PC-3 (cell line): ENCODE data around the gene KRTAP10-4. TPM values are rescaled to one million over a fixed set of nuclear protein-coding genes. Genes with fewer than 3 reads are reported as not detected.

Experiments used
- ATAC-seq: fragments of 200-7000 bp; cut with Tn5 transposase; 2 replicates; pipeline ENCODE4 v1.9.1; 2020; ENCODE audit warnings: mild to moderate bottlenecking, moderate library complexity
- BruUV-seq: library from RNA; stranded (reverse); fragments of 400-500 nt; replicated peaks from 2 replicates; lab custom pipeline; 2021; lab: Mats Ljungman, UMichigan
- CTCF ChIA-PET: fragments of 300-600 bp; sonication (Branson Sonifier 250); formaldehyde crosslinking; loops from one replicate; lab custom pipeline; 2022; ENCODE audit warnings: antibody characterized with exemption; lab: Charles Lee
- POLR2A ChIA-PET: fragments of 300-600 bp; sonication (Branson Sonifier 250); formaldehyde crosslinking; loops from one replicate; lab custom pipeline; 2022; ENCODE audit warnings: antibody characterized with exemption; ENCODE audit not compliant: unreplicated experiment; lab: Charles Lee
- DNase-seq: peaks from one replicate; pipeline ENCODE4 v3.0.0-alpha.2; 2015
- H2AFZ ChIP-seq: fragments of 300-600 bp; sonication (generic); 2 replicates; pipeline ENCODE4 v1.6.0; 2016; ENCODE audit warnings: antibody characterized with exemption, low read length
- H3F3A ChIP-seq: fragments of 300-600 bp; sonication (generic); one replicate; pipeline ENCODE4 v1.6.0; 2017; ENCODE audit warnings: antibody characterized with exemption, low read length, control low read depth, mild to moderate bottlenecking; ENCODE audit not compliant: unreplicated experiment
- H3K27ac ChIP-seq: fragments of 300-600 bp; sonication (generic); 2 replicates; pipeline ENCODE4 v1.5.1; 2016; ENCODE audit warnings: mild to moderate bottlenecking, low read length
- H3K27me3 ChIP-seq: fragments of 300-600 bp; sonication (generic); 2 replicates; pipeline ENCODE4 v1.6.1; 2016; ENCODE audit warnings: low read length, mixed read lengths
- H3K36me3 ChIP-seq: fragments of 300-600 bp; sonication (generic); 2 replicates; pipeline ENCODE4 v1.6.1; 2016; ENCODE audit warnings: low read depth, mixed run types, low read length, mixed read lengths
- H3K4me1 ChIP-seq: fragments of 300-600 bp; sonication (generic); 2 replicates; pipeline ENCODE4 v1.5.1; 2016; ENCODE audit warnings: low read length; ENCODE audit not compliant: insufficient read depth
- H3K4me2 ChIP-seq: fragments of 300-600 bp; sonication (generic); 2 replicates; pipeline ENCODE4 v1.6.0; 2016; ENCODE audit warnings: low read length
- H3K4me3 ChIP-seq: fragments of 300-600 bp; sonication (generic); 2 replicates; pipeline ENCODE4 v1.5.1; 2016; ENCODE audit warnings: mild to moderate bottlenecking, low read length, mixed read lengths
- H3K79me2 ChIP-seq: fragments of 300-600 bp; sonication (generic); 2 replicates; pipeline ENCODE4 v1.6.1; 2017; ENCODE audit warnings: low read length, mixed read lengths
- H3K9ac ChIP-seq: fragments of 300-600 bp; sonication (generic); 2 replicates; pipeline ENCODE4 v1.6.0; 2016; ENCODE audit warnings: mild to moderate bottlenecking, low read length
- H3K9me2 ChIP-seq: fragments of 300-600 bp; sonication (generic); replicated peaks from 2 replicates; pipeline ENCODE4 v1.6.1; 2016; ENCODE audit warnings: mixed run types, low read length, mixed read lengths
- H3K9me3 ChIP-seq: fragments of 300-600 bp; sonication (generic); 2 replicates; pipeline ENCODE4 v1.6.1; 2016; ENCODE audit warnings: low read length, mixed read lengths
- H4K20me1 ChIP-seq: fragments of 300-600 bp; sonication (generic); 2 replicates; pipeline ENCODE4 v1.6.1; 2016; ENCODE audit warnings: low read length, mixed read lengths
- EZH2 ChIP-seq: fragments of 300-600 bp; sonication (generic); IDR thresholded peaks from one replicate; pipeline ENCODE4 v1.6.1; 2017; ENCODE audit warnings: antibody characterized with exemption, mild to moderate bottlenecking, low read length; ENCODE audit not compliant: unreplicated experiment
- EZH2phosphoT487 ChIP-seq: fragments of 300-600 bp; sonication (generic); IDR thresholded peaks from 2 replicates; pipeline ENCODE4 v1.6.1; 2018; ENCODE audit warnings: mild to moderate bottlenecking, antibody characterized with exemption, low read length, borderline replicate concordance
- intact Hi-C: fragments of 100-400 bp; cut with micrococcal nuclease; formaldehyde crosslinking; loops from 2 replicates; pipeline ENCODE4 v1.9.0; 2023
- total RNA-seq: library from RNA; depleted of rRNA; stranded (reverse); fragments of >200 nt; gene quantifications from 2 replicates; pipeline ENCODE4 v1.2.3, GENCODE V29; 2014
- TF ChIP-seq, protein P1 (sequence below): fragments of 300-600 bp; sonication (generic); conservative IDR thresholded peaks from 2 replicates; pipeline ENCODE4 v1.5.1; 2017; ENCODE audit warnings: antibody characterized with exemption, low read depth, mild to moderate bottlenecking, low read length

KRTAP10-4 gene
- total RNA-seq, 1 experiment from 2014 or later: not detected

DNA sequence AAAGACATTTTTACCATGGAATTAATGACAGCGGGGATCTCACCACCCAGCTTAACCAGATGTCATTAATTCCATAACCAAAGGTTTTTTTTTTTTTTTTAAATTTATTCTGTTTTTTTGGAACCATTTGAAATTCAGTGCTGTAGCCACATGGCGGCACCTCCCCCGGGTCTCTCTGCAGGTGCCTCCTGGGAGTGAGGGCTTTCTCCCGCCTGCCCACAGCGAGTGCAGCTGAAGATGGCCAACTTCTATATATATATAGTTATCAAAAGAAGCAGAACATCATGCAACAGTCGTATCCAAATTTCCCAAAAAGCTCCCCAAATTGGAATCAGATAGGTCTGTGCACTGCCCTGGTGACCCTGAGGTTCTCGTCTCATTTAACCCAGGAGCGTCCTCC, 41.9 kb downstream of the KRTAP10-4 start:
- Histone ChIP-seq H3K4me1 (no peaks in the 10 kb centered on the region), H3K4me3 (no peak overlapping the region), H3K27ac (no peak overlapping the region), H3K4me2 (no peak overlapping the region), H3F3A (no peaks in the 10 kb centered on the region), H3K27me3 (no peaks in the 10 kb centered on the region), H3K79me2 (no peaks in the 10 kb centered on the region), H4K20me1 (no peaks in the 10 kb centered on the region), H3K36me3 (no peaks in the 10 kb centered on the region), H3K9me3 (0 out of 2 replicates have a peak, but pooled peaks cover 3% of the 10 kb centered on the region), H3K9me2 (no peaks in the 10 kb centered on the region), H3K9ac (no peak overlapping the region), H2AFZ (no peak overlapping the region)
- no peak for ATAC-seq
- intact Hi-C loops: no loop called here
- BruUV-seq: no TSS peak
- ChIA-PET CTCF (no interaction called here), POLR2A (no interaction called here)
- TF ChIP-seq EZH2 (no peak), EZH2phosphoT487 (no peak)
- TF ChIP-seq, protein P1, sequence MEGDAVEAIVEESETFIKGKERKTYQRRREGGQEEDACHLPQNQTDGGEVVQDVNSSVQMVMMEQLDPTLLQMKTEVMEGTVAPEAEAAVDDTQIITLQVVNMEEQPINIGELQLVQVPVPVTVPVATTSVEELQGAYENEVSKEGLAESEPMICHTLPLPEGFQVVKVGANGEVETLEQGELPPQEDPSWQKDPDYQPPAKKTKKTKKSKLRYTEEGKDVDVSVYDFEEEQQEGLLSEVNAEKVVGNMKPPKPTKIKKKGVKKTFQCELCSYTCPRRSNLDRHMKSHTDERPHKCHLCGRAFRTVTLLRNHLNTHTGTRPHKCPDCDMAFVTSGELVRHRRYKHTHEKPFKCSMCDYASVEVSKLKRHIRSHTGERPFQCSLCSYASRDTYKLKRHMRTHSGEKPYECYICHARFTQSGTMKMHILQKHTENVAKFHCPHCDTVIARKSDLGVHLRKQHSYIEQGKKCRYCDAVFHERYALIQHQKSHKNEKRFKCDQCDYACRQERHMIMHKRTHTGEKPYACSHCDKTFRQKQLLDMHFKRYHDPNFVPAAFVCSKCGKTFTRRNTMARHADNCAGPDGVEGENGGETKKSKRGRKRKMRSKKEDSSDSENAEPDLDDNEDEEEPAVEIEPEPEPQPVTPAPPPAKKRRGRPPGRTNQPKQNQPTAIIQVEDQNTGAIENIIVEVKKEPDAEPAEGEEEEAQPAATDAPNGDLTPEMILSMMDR: no peak
- no peak for DNase-seq

DNA sequence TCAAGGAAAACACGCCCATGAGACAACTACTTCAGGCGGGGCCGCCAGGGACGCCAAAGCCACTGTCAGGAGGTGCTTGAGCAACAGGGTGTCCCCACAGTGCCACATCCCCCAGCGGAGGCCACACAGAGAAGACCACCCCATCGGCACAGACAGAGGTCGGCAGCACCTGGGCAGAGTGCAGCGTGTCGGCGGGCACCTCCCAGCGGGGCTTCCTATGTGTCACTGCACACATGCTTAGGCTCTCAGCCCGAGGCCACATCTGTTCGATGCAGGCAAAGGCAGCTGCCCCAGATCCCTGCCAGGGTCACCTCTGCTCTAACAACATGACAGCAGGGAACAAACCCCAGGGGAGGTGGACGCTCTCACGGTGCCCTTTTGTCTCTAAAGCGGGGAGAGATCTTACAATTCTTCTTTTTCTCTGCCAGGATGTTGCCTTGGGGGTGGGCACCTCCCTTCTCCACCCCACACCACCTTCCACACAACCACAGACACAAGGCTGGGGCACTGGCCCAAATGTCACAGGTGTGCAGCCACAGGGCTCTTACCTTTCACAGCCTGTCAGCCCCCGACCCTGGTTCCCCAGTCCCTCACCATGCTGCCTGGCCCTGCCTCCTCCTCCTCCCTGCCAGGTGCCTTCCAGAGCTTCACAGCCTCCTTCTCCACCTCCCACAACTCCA, 42.5 kb downstream of the KRTAP10-4 start:
- Histone ChIP-seq H3K9me3 (peaks cover 7% of the 10 kb centered on the region; the same call in 1 of the 2 replicates), H3K36me3 (no peaks in the 10 kb centered on the region), H3K4me1 (no peaks in the 10 kb centered on the region), H3K79me2 (no peaks in the 10 kb centered on the region), H3K27me3 (no peaks in the 10 kb centered on the region), H3F3A (no peaks in the 10 kb centered on the region), H3K4me3 (no peak overlapping the region), H4K20me1 (no peaks in the 10 kb centered on the region), H3K9ac (no peak overlapping the region), H3K27ac (no peak overlapping the region), H3K4me2 (no peak overlapping the region), H2AFZ (no peak overlapping the region), H3K9me2 (no peaks in the 10 kb centered on the region)
- TF ChIP-seq EZH2 (no peak), EZH2phosphoT487 (no peak)
- TF ChIP-seq, protein P1: no peak
- intact Hi-C loops: no loop called here
- ATAC-seq (no peak), DNase-seq (no peak)
- POLR2A ChIA-PET: no interaction called here
- CTCF ChIA-PET: no interaction called here
- BruUV-seq: no TSS peak

DNA sequence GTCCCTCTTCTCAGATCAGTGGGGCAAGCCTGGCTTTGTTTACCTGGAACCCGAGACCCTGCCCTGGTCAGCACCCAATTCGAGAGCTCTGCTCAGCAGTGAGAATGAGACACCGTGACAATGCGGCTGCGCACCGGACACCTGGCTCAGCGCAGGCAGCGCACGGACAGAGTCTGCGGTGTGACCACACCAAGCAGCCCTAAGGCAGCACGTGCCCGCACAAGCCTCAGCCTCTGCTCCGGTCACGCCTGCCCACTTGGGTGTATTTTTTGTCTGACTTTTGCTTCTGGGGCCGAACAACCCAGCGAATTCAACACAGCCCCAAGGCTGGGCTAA, 43.0 kb downstream of the KRTAP10-4 start:
- H2AFZ ChIP-seq: no peak overlapping the region
- H4K20me1 ChIP-seq: no peaks in the 10 kb centered on the region
- H3K9me2 ChIP-seq: no peaks in the 10 kb centered on the region
- H3K36me3 ChIP-seq: no peaks in the 10 kb centered on the region
- peaks cover 6% of the 10 kb centered on the region; the same call in 1 of the 2 replicates for H3K9me3 ChIP-seq
- POLR2A ChIA-PET: no interaction called here
- TF ChIP-seq, protein P1: no peak
- TF ChIP-seq EZH2phosphoT487: no peak
- TF ChIP-seq EZH2: no peak
- ATAC-seq (no peak), DNase-seq (no peak)
- H3K9ac ChIP-seq: no peak overlapping the region
- H3K4me1 ChIP-seq: no peaks in the 10 kb centered on the region
- CTCF ChIA-PET: no interaction called here
- no peak overlapping the region for H3K4me2 ChIP-seq
- no TSS peak for BruUV-seq
- no peaks in the 10 kb centered on the region for H3F3A ChIP-seq
- intact Hi-C loops: no loop called here
- H3K4me3 ChIP-seq: no peak overlapping the region
- H3K79me2 ChIP-seq: no peaks in the 10 kb centered on the region
- no peaks in the 10 kb centered on the region for H3K27me3 ChIP-seq
- no peak overlapping the region for H3K27ac ChIP-seq
